ENCODE results near the gene FAM168A. TPM values are rescaled to one million over a fixed set of nuclear protein-coding genes. Genes with fewer than 3 reads are reported as not detected.

The FAM168A gene
- polyA plus RNA-seq, 2 of the 4 experiments (the other 2 are of a cell fraction) = 15.3 to 19.2 TPM

GRCh38 chr11:73360743-73361369 is 237.1 kb downstream of the FAM168A start (continued):
- TF ChIP-seq, protein P1, sequence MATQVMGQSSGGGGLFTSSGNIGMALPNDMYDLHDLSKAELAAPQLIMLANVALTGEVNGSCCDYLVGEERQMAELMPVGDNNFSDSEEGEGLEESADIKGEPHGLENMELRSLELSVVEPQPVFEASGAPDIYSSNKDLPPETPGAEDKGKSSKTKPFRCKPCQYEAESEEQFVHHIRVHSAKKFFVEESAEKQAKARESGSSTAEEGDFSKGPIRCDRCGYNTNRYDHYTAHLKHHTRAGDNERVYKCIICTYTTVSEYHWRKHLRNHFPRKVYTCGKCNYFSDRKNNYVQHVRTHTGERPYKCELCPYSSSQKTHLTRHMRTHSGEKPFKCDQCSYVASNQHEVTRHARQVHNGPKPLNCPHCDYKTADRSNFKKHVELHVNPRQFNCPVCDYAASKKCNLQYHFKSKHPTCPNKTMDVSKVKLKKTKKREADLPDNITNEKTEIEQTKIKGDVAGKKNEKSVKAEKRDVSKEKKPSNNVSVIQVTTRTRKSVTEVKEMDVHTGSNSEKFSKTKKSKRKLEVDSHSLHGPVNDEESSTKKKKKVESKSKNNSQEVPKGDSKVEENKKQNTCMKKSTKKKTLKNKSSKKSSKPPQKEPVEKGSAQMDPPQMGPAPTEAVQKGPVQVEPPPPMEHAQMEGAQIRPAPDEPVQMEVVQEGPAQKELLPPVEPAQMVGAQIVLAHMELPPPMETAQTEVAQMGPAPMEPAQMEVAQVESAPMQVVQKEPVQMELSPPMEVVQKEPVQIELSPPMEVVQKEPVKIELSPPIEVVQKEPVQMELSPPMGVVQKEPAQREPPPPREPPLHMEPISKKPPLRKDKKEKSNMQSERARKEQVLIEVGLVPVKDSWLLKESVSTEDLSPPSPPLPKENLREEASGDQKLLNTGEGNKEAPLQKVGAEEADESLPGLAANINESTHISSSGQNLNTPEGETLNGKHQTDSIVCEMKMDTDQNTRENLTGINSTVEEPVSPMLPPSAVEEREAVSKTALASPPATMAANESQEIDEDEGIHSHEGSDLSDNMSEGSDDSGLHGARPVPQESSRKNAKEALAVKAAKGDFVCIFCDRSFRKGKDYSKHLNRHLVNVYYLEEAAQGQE (IDR thresholded peaks at IDR 0.05) = no peak
- TF ChIP-seq TP53 (CRISPR knock-in tag; IDR thresholded peaks at IDR 0.05) = no peak
- TF ChIP-seq ZNF302 (CRISPR knock-in tag; IDR thresholded peaks at IDR 0.05) = no peak

DNA sequence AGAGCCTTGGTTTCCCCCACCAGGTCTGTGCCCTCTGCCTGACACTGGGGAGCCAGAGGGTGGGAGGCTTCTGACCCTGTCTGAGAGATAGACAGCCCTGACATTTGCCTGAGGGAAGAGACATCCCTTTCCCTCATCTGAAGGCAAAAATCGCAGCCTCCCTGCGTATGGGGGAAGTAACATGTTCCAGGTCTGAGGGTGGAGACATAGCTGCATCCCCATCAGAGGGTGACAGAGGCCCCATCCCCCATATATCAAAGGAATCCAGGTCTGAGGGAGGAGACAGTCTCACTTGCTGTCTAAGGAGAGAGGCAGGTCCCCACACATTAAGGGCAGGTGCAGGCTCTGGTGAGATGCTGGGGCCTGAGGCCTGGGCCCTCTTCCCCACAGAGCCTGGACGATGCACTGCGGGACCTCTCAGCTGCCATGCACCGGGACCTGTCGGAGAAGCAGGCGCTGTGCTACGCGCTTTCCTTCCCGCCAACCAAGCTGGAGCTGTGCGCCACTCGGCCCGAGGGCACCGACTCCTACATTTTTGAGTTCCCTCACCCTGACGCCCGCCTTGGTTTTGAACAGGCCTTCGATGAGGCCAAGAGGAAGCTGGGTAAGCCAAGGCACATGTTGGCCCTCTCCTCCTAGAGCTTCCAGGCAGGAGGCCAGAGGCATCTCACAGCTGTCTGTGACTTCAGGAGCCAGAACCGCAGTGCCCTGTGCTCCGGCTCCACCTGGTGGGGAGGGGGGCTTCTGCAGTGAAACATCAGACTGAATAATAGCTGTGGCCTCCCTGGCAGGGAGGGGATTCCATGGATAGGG is 237.8 kb downstream of the FAM168A start:
- WGBS (ENCODE audit: missing lambda C conversion rate) = 91% methylated on average over 19 of the region's 19 CpGs
- H3K4me3 ChIP-seq = no peak overlapping the region
- FAIRE-seq = no peak
- POLR2A ChIA-PET = interaction anchor here (0.9 kb wide), 1 partner anchor 9 kb away, joined by 3 read pairs; no protein-coding TSS in a partner anchor
- peak; percentile 72 to 86 for ATAC-seq
- TF ChIP-seq SMC3 (IDR thresholded peaks at IDR 0.05) (peak; percentile 43; the same call in 2 of the 3 replicates), NR3C1 (IDR thresholded peaks at IDR 0.05) (no peak), RAD21 (conservative IDR thresholded peaks at IDR 0.05 in 1 of 2, IDR thresholded peaks at IDR 0.05 in 1 of 2) (peak; percentile 42 to 63; a peak in 4 of 5 replicates), FOXS1 (CRISPR knock-in tag; IDR thresholded peaks at IDR 0.05) (no peak), CTCF (IDR thresholded peaks at IDR 0.05) (peak; percentile 49), HEYL (CRISPR knock-in tag; IDR thresholded peaks at IDR 0.05) (no peak), FOSB (CRISPR knock-in tag; IDR thresholded peaks at IDR 0.05) (no peak), ZFP36 (IDR thresholded peaks at IDR 0.05; ENCODE audit: borderline replicate concordance, partially characterized antibody) (no peak)
- no peak overlapping the region for H3K4me2 ChIP-seq
- DNase-seq (ENCODE audit: low read depth in 1 of 2, low spot score in 1 of 2) = peak; percentile 43 to 75
- no peaks in the 10 kb centered on the region for H3K4me1 ChIP-seq
- no peaks in the 10 kb centered on the region for H3K9me3 ChIP-seq
- H3K27ac ChIP-seq = no peak overlapping the region
- CTCF ChIA-PET = interaction anchor here (0.6 to 39.3 kb wide), 19 partner anchors 9 to 300 kb away, joined by 3 to 667 read pairs (median 5); no protein-coding TSS in a partner anchor

GRCh38 chr11:73359341-73359740 is 238.6 kb downstream of the FAM168A start:
- H3K4me1 ChIP-seq = no peaks in the 10 kb centered on the region
- WGBS (ENCODE audit: missing lambda C conversion rate) = 91% methylated on average over 10 of the region's 11 CpGs
- no peak overlapping the region for H3K4me3 ChIP-seq
- no peaks in the 10 kb centered on the region for H3K9me3 ChIP-seq
- DNase-seq (ENCODE audit: low read depth in 1 of 2, low spot score in 1 of 2) (no peak), FAIRE-seq (no peak), ATAC-seq (no peak)
- POLR2A ChIA-PET = no interaction called here
- no peak for TF ChIP-seq HOXB13 (CRISPR knock-in tag; IDR thresholded peaks at IDR 0.05; ENCODE audit: low read depth)
- TF ChIP-seq TFCP2L1 (CRISPR knock-in tag; IDR thresholded peaks at IDR 0.05) = no peak
- TF ChIP-seq FOXS1 (CRISPR knock-in tag; IDR thresholded peaks at IDR 0.05) = no peak
- no peak for TF ChIP-seq POLR2A (IDR thresholded peaks at IDR 0.05; ENCODE audit: low read length)
- TF ChIP-seq PBX3 (IDR thresholded peaks at IDR 0.05) = no peak
- TF ChIP-seq MYC (IDR thresholded peaks at IDR 0.05; ENCODE audit: borderline replicate concordance, low read length) = no peak
- no peak for TF ChIP-seq ZNF302 (CRISPR knock-in tag; IDR thresholded peaks at IDR 0.05)
- no peak for TF ChIP-seq KDM5A (IDR thresholded peaks at IDR 0.05)
- no peak for TF ChIP-seq HOXB5 (CRISPR knock-in tag; IDR thresholded peaks at IDR 0.05)
- no peak for TF ChIP-seq RARB (CRISPR knock-in tag; IDR thresholded peaks at IDR 0.05)
- no peak for TF ChIP-seq EHF (CRISPR knock-in tag; IDR thresholded peaks at IDR 0.05)
- no peak for TF ChIP-seq ZFP36 (IDR thresholded peaks at IDR 0.05; ENCODE audit: borderline replicate concordance, partially characterized antibody)
- no peak for TF ChIP-seq NR3C1 (IDR thresholded peaks at IDR 0.05)
- no peak for TF ChIP-seq POLR2AphosphoS2 (conservative IDR thresholded peaks at IDR 0.05; ENCODE audit: low read length)
- no peak for TF ChIP-seq NPAS2 (CRISPR knock-in tag; IDR thresholded peaks at IDR 0.05; ENCODE audit: borderline replicate concordance)
- TF ChIP-seq HMGXB4 (CRISPR knock-in tag; IDR thresholded peaks at IDR 0.05; ENCODE audit: borderline replicate concordance) = no peak
- no peak overlapping the region for H3K4me2 ChIP-seq
- H3K27ac ChIP-seq = no peak overlapping the region
- CTCF ChIA-PET = interaction anchor here (1.0 to 39.3 kb wide), 11 partner anchors 8 to 65 kb away, joined by 3 to 667 read pairs (median 13); no protein-coding TSS in a partner anchor

All from A549 (cell line).